ENCODE results near the gene KCNIP1.

DNA sequence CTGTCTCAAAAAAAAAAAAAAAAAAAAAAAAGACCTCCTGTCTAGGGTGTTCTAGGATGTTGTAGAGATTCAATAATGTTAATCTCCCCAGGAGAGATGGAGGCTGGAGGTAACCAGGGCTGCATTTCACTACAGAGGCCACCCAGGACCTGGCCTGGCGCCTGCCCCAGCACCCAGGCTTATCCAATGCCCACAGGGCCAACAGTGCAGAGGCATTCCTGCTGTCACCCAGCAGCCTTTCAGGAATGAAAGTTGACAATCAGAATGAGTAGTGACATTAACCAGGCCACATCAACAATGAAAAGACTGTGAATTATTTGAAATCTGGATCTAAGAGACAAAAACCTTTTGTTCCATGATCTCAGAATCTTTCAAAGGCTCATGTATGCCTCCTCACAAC, 243.5 kb downstream of the KCNIP1 start:
- TF ChIP-seq CTCF (IDR thresholded peaks at IDR 0.05): no peak
- TF ChIP-seq POLR2A (IDR thresholded peaks at IDR 0.05): no peak

Data from esophagus squamous epithelium (tissue), 4 donors.